Spinal cord (tissue), 10 donors: Measurements from ENCODE around the gene HS1BP3. TPM values are rescaled to one million over a fixed set of nuclear protein-coding genes. Genes with fewer than 3 reads are reported as not detected.

Experiments used
- DNase-seq, 6 donors: peaks; one replicate each; pipeline versions ENCODE4 v3.0.0 to v3.0.0-alpha.2; 2013 to 2015; ENCODE audit warnings: low spot score in 6 of 6, low read depth in 4 of 6
- H3K27ac ChIP-seq: one replicate; pipeline ENCODE4 v1.5.1; 2013; ENCODE audit warnings: low read depth, low read length, control low read depth
- H3K27me3 ChIP-seq: one replicate; pipeline ENCODE4 v1.6.1; 2013; ENCODE audit warnings: low read length; ENCODE audit not compliant: control insufficient read depth, insufficient read depth
- H3K36me3 ChIP-seq: one replicate; pipeline ENCODE4 v1.6.1; 2013; ENCODE audit warnings: low read length; ENCODE audit not compliant: control insufficient read depth, insufficient read depth
- H3K4me1 ChIP-seq: one replicate; pipeline ENCODE4 v1.6.1; 2013; ENCODE audit warnings: low read length; ENCODE audit not compliant: control insufficient read depth, insufficient read depth
- H3K4me3 ChIP-seq: one replicate; pipeline ENCODE4 v1.5.1; 2013; ENCODE audit warnings: low read depth, low read length, control low read depth
- H3K9me3 ChIP-seq: one replicate; pipeline ENCODE4 v1.6.1; 2013; ENCODE audit warnings: low read length; ENCODE audit not compliant: control insufficient read depth, insufficient read depth
- WGBS: methylation state at CpG from one replicate; pipeline ENCODE4 v1.1.5; 2013; ENCODE audit warnings: missing lambda C conversion rate; ENCODE audit not compliant: insufficient coverage; 5-methylcytosine and 5-hydroxymethylcytosine counted together
- polyA plus RNA-seq, 2 donors: library from polyadenylated mRNA; unstranded; fragments of 120-200 nt; gene quantifications; one replicate each; pipeline ENCODE4 v1.2.1, GENCODE V29; 2013; ENCODE audit not compliant: insufficient read length in 2 of 2
- total RNA-seq, 2 donors: library from RNA; depleted of rRNA in 1 of 2; stranded (reverse); fragments of 120-200 nt in 1 of 2; fragments of >200 nt in 1 of 2; gene quantifications; one replicate each; pipeline versions ENCODE4 v1.2.3 to v1.2.4, GENCODE V29; 2013 to 2014
- donor health status: healthy.

Gene HS1BP3
- total and polyA plus RNA-seq, 4 donors, result 13.5 to 21.3 (median 15.1) TPM

- peak in 1 of 6 donors; percentile 53 for DNase-seq
- 22% methylated on average over 14 of the region's 17 CpGs for WGBS
- Histone ChIP-seq H3K27ac (no peak overlapping the region), H3K27me3 (peaks cover 91% of the 10 kb centered on the region), H3K4me3 (no peak overlapping the region), H3K4me1 (peaks cover 40% of the 10 kb centered on the region), H3K36me3 (no peaks in the 10 kb centered on the region), H3K9me3 (no peaks in the 10 kb centered on the region)
Observed at GRCh38 chr2:20664431-20665242, 13.7 kb upstream of the HS1BP3 start.

GRCh38 chr2:20664071-20664390 is 13.1 kb upstream of the HS1BP3 start:
- no peak overlapping the region for H3K4me3 ChIP-seq
- H3K27ac ChIP-seq, result no peak overlapping the region
- H3K4me1 ChIP-seq, result peaks cover 34% of the 10 kb centered on the region
- no peak for DNase-seq
- H3K9me3 ChIP-seq, result no peaks in the 10 kb centered on the region
- H3K27me3 ChIP-seq, result peaks cover 88% of the 10 kb centered on the region
- H3K36me3 ChIP-seq, result no peaks in the 10 kb centered on the region
- no CpG with 5 or more reads among the region's 2 CpGs for WGBS

- Histone ChIP-seq H3K4me3 (no peak overlapping the region), H3K36me3 (no peaks in the 10 kb centered on the region), H3K27ac (no peak overlapping the region), H3K4me1 (peaks cover 30% of the 10 kb centered on the region), H3K27me3 (peaks cover 84% of the 10 kb centered on the region), H3K9me3 (no peaks in the 10 kb centered on the region)
- WGBS, result 30% methylated on average over 4 of the region's 7 CpGs
- DNase-seq, result no peak
Observed at GRCh38 chr2:20663196-20664070, 12.5 kb upstream of the HS1BP3 start.

- WGBS, result 44% methylated on average over 1 of the region's 5 CpGs
- Histone ChIP-seq H3K4me1 (peaks cover 26% of the 10 kb centered on the region), H3K27ac (no peak overlapping the region), H3K27me3 (peaks cover 77% of the 10 kb centered on the region), H3K9me3 (no peaks in the 10 kb centered on the region), H3K4me3 (no peak overlapping the region), H3K36me3 (no peaks in the 10 kb centered on the region)
- DNase-seq, result no peak
Observed at GRCh38 chr2:20662308-20662937, 11.5 kb upstream of the HS1BP3 start.

- DNase-seq, result peak in 5 of 6 donors; percentile 44 to 93 (median 69)
- Histone ChIP-seq H3K27ac (no peak overlapping the region), H3K4me1 (peaks cover 22% of the 10 kb centered on the region), H3K9me3 (no peaks in the 10 kb centered on the region), H3K27me3 (peaks cover 74% of the 10 kb centered on the region), H3K36me3 (no peaks in the 10 kb centered on the region), H3K4me3 (no peak overlapping the region)
- WGBS, result 28% methylated on average over 11 of the region's 11 CpGs
Observed at GRCh38 chr2:20661421-20662307, 10.8 kb upstream of the HS1BP3 start.

GRCh38 chr2:20660506-20661420 is 9.9 kb upstream of the HS1BP3 start:
- H3K27me3 ChIP-seq, result peaks cover 65% of the 10 kb centered on the region
- H3K9me3 ChIP-seq, result no peaks in the 10 kb centered on the region
- 55% methylated on average over 7 of the region's 8 CpGs for WGBS

GRCh38 chr2:20657522-20658235 is 6.8 kb upstream of the HS1BP3 start:
- no peak for DNase-seq
- WGBS, result 80% methylated on average over 2 of the region's 4 CpGs
- Histone ChIP-seq H3K4me1 (peaks cover 4% of the 10 kb centered on the region), H3K36me3 (no peaks in the 10 kb centered on the region), H3K9me3 (no peaks in the 10 kb centered on the region), H3K4me3 (no peak overlapping the region), H3K27ac (no peak overlapping the region), H3K27me3 (peaks cover 35% of the 10 kb centered on the region)

More at GRCh38 chr2:20660506-20661420, 9.9 kb upstream of the HS1BP3 start:
- no peak for DNase-seq
- Histone ChIP-seq H3K4me3 (no peak overlapping the region), H3K4me1 (peaks cover 13% of the 10 kb centered on the region), H3K27ac (no peak overlapping the region), H3K36me3 (no peaks in the 10 kb centered on the region)

- Histone ChIP-seq H3K27ac (no peak overlapping the region), H3K4me3 (no peak overlapping the region), H3K4me1 (peaks cover 5% of the 10 kb centered on the region), H3K36me3 (no peaks in the 10 kb centered on the region), H3K27me3 (peaks cover 23% of the 10 kb centered on the region), H3K9me3 (no peaks in the 10 kb centered on the region)
- DNase-seq, result no peak
- WGBS, result 70% methylated on average over 7 of the region's 7 CpGs
Observed at GRCh38 chr2:20656561-20656960, 5.7 kb upstream of the HS1BP3 start.
